Motor neuron (in vitro differentiated cells): ENCODE data around the gene L3MBTL1. TPM values are rescaled to one million over a fixed set of nuclear protein-coding genes. Genes with fewer than 3 reads are reported as not detected.

ENCODE experiments used
- ATAC-seq, 8 experiments: fragments of 200-7000 bp; cut with Tn5 transposase; replicated peaks in 6 of 8; 2 replicates each; pipeline ENCODE4 v1.8.0; 2021; ENCODE audit warnings: mild to moderate bottlenecking in 8 of 8, moderate library complexity in 8 of 8
- H3K27ac ChIP-seq, 2 donors: fragments of 250-450 bp; sonication (Bioruptor Pico); 2 replicates each; pipeline ENCODE4 v1.9.0; 2021; ENCODE audit warnings: antibody characterized with exemption in 2 of 2, mild to moderate bottlenecking in 2 of 2, moderate library complexity in 1 of 2
- H3K4me1 ChIP-seq, 2 donors: fragments of 250-450 bp; sonication (Bioruptor Pico); replicated peaks in 1 of 2; 2 replicates each; pipeline ENCODE4 v1.6.1; 2021; ENCODE audit warnings: antibody characterized with exemption in 2 of 2, mild to moderate bottlenecking in 2 of 2, moderate library complexity in 1 of 2
- H3K4me3 ChIP-seq, 5 donors: fragments of 250-450 bp; sonication (Bioruptor Pico); 2 replicates each; pipeline ENCODE4 v1.9.0; 2021; ENCODE audit warnings: antibody characterized with exemption in 5 of 5, mild to moderate bottlenecking in 5 of 5, moderate library complexity in 4 of 5
- WGBS, 10 experiments: fragments of 450-650 bp; shearing (Covaris generic); methylation state at CpG; one replicate each; pipeline ENCODE4 v1.0.0; 2022; 5-methylcytosine and 5-hydroxymethylcytosine counted together
- in situ Hi-C, 9 experiments: fragments of 400-800 bp; cut with MboI; loops; one replicate each; pipeline ENCODE4 v1.15.0; 2021; ENCODE audit warnings: low sequenced_read_pairs in 9 of 9, low pct_unique_long_range_greater_than_20kb in 2 of 9; ENCODE audit not compliant: unreplicated experiment in 9 of 9
- total RNA-seq, 8 experiments: library from RNA; unstranded; fragments of 300-600 nt; gene quantifications; 2 replicates each; pipeline versions ENCODE4 v1.2.3 to v1.2.4, GENCODE V29; 2022

L3MBTL1 gene
- 10 to 100 TPM in 5 of 8 experiments, 1 to 10 TPM in 2, under 1 TPM in 1; 0.81 to 14.9 (median 12.2) TPM for total RNA-seq

- WGBS, 10 experiments = 0 to 33% (median 4%) methylated on average over 1 to 24 of the region's 95 CpGs; no CpG with 5 or more reads in 4 of the 10 experiments
Observed at GRCh38 chr20:43507150-43508080, at the start of gene L3MBTL1. L3MBTL1 (plus strand) TSS chr20:43507697; CDS start chr20:43513504, 5,807 bp downstream.

GRCh38 chr20:43458422-43458924 is 49.0 kb upstream of the L3MBTL1 start:
- Histone ChIP-seq H3K4me1 (peaks cover 4 to 9% of the 10 kb centered on the region in 2 donors), H3K27ac (peak overlapping the region; percentile 100), H3K4me3 (peak overlapping the region; percentile 82 to 100 (median 93))
- ATAC-seq = no peak
- WGBS, 10 experiments = no CpG with 5 or more reads among the region's 41 CpGs
- in situ Hi-C loops = no loop called here

More at GRCh38 chr20:43507150-43508080, at the start of gene L3MBTL1:
- in situ Hi-C loops = no loop called here
- Histone ChIP-seq H3K4me1 (no peaks in the 10 kb centered on the region), H3K27ac (no peak within 1 kb of the TSS), H3K4me3 (peak within 1 kb of the TSS; percentile 41 to 67 (median 47))
- ATAC-seq = peak; percentile 85 to 98 (median 95)

- 46 to 96% (median 71%) methylated on average over 6 to 11 of the region's 12 CpGs for WGBS, 10 experiments
- Histone ChIP-seq H3K4me1 (peaks cover 4 to 9% of the 10 kb centered on the region in 2 donors), H3K27ac (no peak overlapping the region), H3K4me3 (peak overlapping the region; percentile 82 to 100 (median 93))
- ATAC-seq = no peak
- in situ Hi-C loops = no loop called here
Observed at GRCh38 chr20:43459022-43459942, 48.2 kb upstream of the L3MBTL1 start.

GRCh38 chr20:43460172-43460829 is 47.2 kb upstream of the L3MBTL1 start:
- peaks cover 4 to 9% of the 10 kb centered on the region in 2 donors for H3K4me1 ChIP-seq
- WGBS, 10 experiments = 89 to 98% (median 95%) methylated on average over 7 to 20 of the region's 23 CpGs
- in situ Hi-C loops = no loop called here
- no peak for ATAC-seq
- no peak overlapping the region for H3K27ac ChIP-seq
- H3K4me3 ChIP-seq = no peak overlapping the region

GRCh38 chr20:43460830-43461200 is 46.7 kb upstream of the L3MBTL1 start:
- Histone ChIP-seq H3K27ac (no peak overlapping the region), H3K4me3 (no peak overlapping the region), H3K4me1 (peaks cover 4 to 9% of the 10 kb centered on the region in 2 donors)
- WGBS, 10 experiments = 81 to 100% (median 96%) methylated on average over 3 to 10 of the region's 10 CpGs; no CpG with 5 or more reads in 1 of the 10 experiments
- in situ Hi-C loops = no loop called here
- no peak for ATAC-seq

GRCh38 chr20:43461894-43462659 is 45.4 kb upstream of the L3MBTL1 start:
- 70 to 100% (median 96%) methylated on average over 1 to 3 of the region's 3 CpGs; no CpG with 5 or more reads in 1 of the 10 experiments for WGBS, 10 experiments
- Histone ChIP-seq H3K27ac (no peak overlapping the region), H3K4me1 (peaks cover 4 to 7% of the 10 kb centered on the region in 2 donors), H3K4me3 (no peak overlapping the region)
- in situ Hi-C loops = no loop called here
- ATAC-seq = no peak

GRCh38 chr20:43462660-43463526 is 44.6 kb upstream of the L3MBTL1 start:
- 56 to 100% (median 100%) methylated on average over 1 to 4 of the region's 4 CpGs for WGBS, 10 experiments
- H3K4me1 ChIP-seq = peaks cover 4 to 7% of the 10 kb centered on the region in 2 donors
- in situ Hi-C loops = no loop called here
- no peak overlapping the region for H3K27ac ChIP-seq
- no peak for ATAC-seq
- no peak overlapping the region for H3K4me3 ChIP-seq

- H3K4me1 ChIP-seq = peaks cover 4 to 7% of the 10 kb centered on the region in 2 donors
- H3K27ac ChIP-seq = no peak overlapping the region
- in situ Hi-C loops = no loop called here
- H3K4me3 ChIP-seq = no peak overlapping the region
- 54 to 100% (median 97%) methylated on average over 1 to 3 of the region's 3 CpGs for WGBS, 10 experiments
- ATAC-seq = peak in 1 of 8 experiments; percentile 7
Observed at GRCh38 chr20:43463527-43464218, 43.8 kb upstream of the L3MBTL1 start.

GRCh38 chr20:43464219-43464790 is 43.2 kb upstream of the L3MBTL1 start:
- Histone ChIP-seq H3K27ac (no peak overlapping the region), H3K4me3 (no peak overlapping the region), H3K4me1 (peaks cover 0 to 4% of the 10 kb centered on the region in 2 donors)
- in situ Hi-C loops = no loop called here
- ATAC-seq = peak in 1 of 8 experiments; percentile 6
- 70 to 100% (median 93%) methylated on average over 1 to 9 of the region's 9 CpGs for WGBS, 10 experiments

- no peaks in the 10 kb centered on the region for H3K4me1 ChIP-seq
- in situ Hi-C loops = no loop called here
- WGBS, 10 experiments = 100% methylated on average over 2 of the region's 2 CpGs; no CpG with 5 or more reads in 7 of the 10 experiments
- ATAC-seq = peak in 4 of 8 experiments; percentile 4 to 31 (median 9)
- no peak overlapping the region for H3K4me3 ChIP-seq
- no peak overlapping the region for H3K27ac ChIP-seq
Observed at GRCh38 chr20:43465625-43465943, 41.9 kb upstream of the L3MBTL1 start.
